Neural cell (in vitro differentiated cells): ENCODE measurements around the gene CLSTN2. TPM values are rescaled to one million over a fixed set of nuclear protein-coding genes. Genes with fewer than 3 reads are reported as not detected.

Experiments used
- H2AFZ ChIP-seq: fragments of 200-600, 300-800 bp; sonication (generic), shearing (Covaris generic); 2 replicates; pipeline ENCODE4 v1.6.0; 2014; ENCODE audit warnings: low read depth, mild to moderate bottlenecking, antibody characterized with exemption, low read length, moderate library complexity
- H3F3A ChIP-seq: fragments of 200-600 bp; shearing (Covaris generic); 2 replicates; pipeline ENCODE4 v1.6.1; 2016; ENCODE audit warnings: mild to moderate bottlenecking, moderate library complexity, mixed read lengths, antibody characterized with exemption, low read length; ENCODE audit not compliant: insufficient read depth, poor library complexity, severe bottlenecking
- H3K27ac ChIP-seq: fragments of 200-600, 300-800 bp; sonication (generic), shearing (Covaris generic); 2 replicates; pipeline ENCODE4 v1.5.1; 2014; ENCODE audit warnings: mild to moderate bottlenecking, low read length, moderate library complexity
- H3K27me3 ChIP-seq: fragments of 300-800, 200-600 bp; sonication (generic), shearing (Covaris generic); 2 replicates; pipeline ENCODE4 v1.6.0; 2014; ENCODE audit warnings: mild to moderate bottlenecking, low read depth, low read length, moderate library complexity; ENCODE audit not compliant: insufficient read depth
- H3K36me3 ChIP-seq: fragments of 300-800, 200-600 bp; sonication (generic), shearing (Covaris generic); 2 replicates; pipeline ENCODE4 v1.5.1; 2014; ENCODE audit warnings: mild to moderate bottlenecking, antibody characterized with exemption, low read length, moderate library complexity; ENCODE audit not compliant: insufficient read depth
- H3K4me2 ChIP-seq: fragments of 300-800, 200-600 bp; sonication (generic), shearing (Covaris generic); 2 replicates; pipeline ENCODE4 v1.6.0; 2014; ENCODE audit warnings: mild to moderate bottlenecking, low read length
- H3K4me3 ChIP-seq: fragments of 300-800, 200-600 bp; sonication (generic), shearing (Covaris generic); 2 replicates; pipeline ENCODE4 v1.5.1; 2014; ENCODE audit warnings: mild to moderate bottlenecking, low read length, moderate library complexity
- H3K79me2 ChIP-seq: fragments of 200-600 bp; shearing (Covaris generic); replicated peaks from 2 replicates; pipeline ENCODE4 v1.6.0; 2014; ENCODE audit warnings: mild to moderate bottlenecking, low read length, moderate library complexity; ENCODE audit not compliant: insufficient read depth
- H3K9ac ChIP-seq: fragments of 300-800, 200-600 bp; sonication (generic), shearing (Covaris generic); 2 replicates; pipeline ENCODE4 v1.6.1; 2016; ENCODE audit warnings: mild to moderate bottlenecking, low read length, mixed read lengths
- H3K9me2 ChIP-seq: fragments of 200-600 bp; shearing (Covaris generic); 2 replicates; pipeline ENCODE4 v1.6.1; 2016; ENCODE audit warnings: mild to moderate bottlenecking, low read length, mixed read lengths; ENCODE audit not compliant: insufficient read depth
- H3K9me3 ChIP-seq: fragments of 200-600, 300-800 bp; sonication (generic), shearing (Covaris generic); 2 replicates; pipeline ENCODE4 v1.6.1; 2016; ENCODE audit warnings: mild to moderate bottlenecking, mixed run types, low read length, moderate library complexity, mixed read lengths
- H4K20me1 ChIP-seq: fragments of 200-600 bp; shearing (Covaris generic); 2 replicates; pipeline ENCODE4 v1.6.1; 2016; ENCODE audit warnings: mild to moderate bottlenecking, mixed run types; ENCODE audit not compliant: insufficient read depth
- CTCF ChIP-seq: fragments of 450-650 bp; IDR thresholded peaks from 2 replicates; pipeline ENCODE4 v1.5.1; 2014; ENCODE audit warnings: antibody characterized with exemption, mild to moderate bottlenecking, moderate library complexity; ENCODE audit not compliant: poor library complexity, severe bottlenecking
- EP300 ChIP-seq: fragments of 450-650 bp; conservative IDR thresholded peaks from 2 replicates; pipeline ENCODE4 v1.6.1; 2014; ENCODE audit warnings: antibody characterized with exemption, mild to moderate bottlenecking, moderate library complexity; ENCODE audit not compliant: poor library complexity, severe bottlenecking
- EZH2 ChIP-seq: fragments of 200-600, 300-800 bp; shearing (Covaris generic), sonication (generic); IDR thresholded peaks from 2 replicates; pipeline ENCODE4 v1.6.1; 2014; ENCODE audit warnings: antibody characterized with exemption, low read length, borderline replicate concordance, mild to moderate bottlenecking; ENCODE audit not compliant: insufficient read depth, poor library complexity, severe bottlenecking
- MXI1 ChIP-seq: fragments of 450-650 bp; conservative IDR thresholded peaks from 2 replicates; pipeline ENCODE4 v1.6.1; 2014; ENCODE audit warnings: antibody characterized with exemption, mild to moderate bottlenecking; ENCODE audit not compliant: poor library complexity, severe bottlenecking
- POLR2AphosphoS5 ChIP-seq: IDR thresholded peaks from 2 replicates; pipeline ENCODE4 v1.6.1; 2012
- RAD21 ChIP-seq: fragments of 450-650 bp; conservative IDR thresholded peaks from 2 replicates; pipeline ENCODE4 v1.6.1; 2014; ENCODE audit warnings: antibody characterized with exemption, mild to moderate bottlenecking, moderate library complexity
- REST ChIP-seq: IDR thresholded peaks from 2 replicates; pipeline ENCODE4 v1.6.1; 2012; ENCODE audit warnings: borderline replicate concordance
- SMC3 ChIP-seq: fragments of 450-650 bp; conservative IDR thresholded peaks from 2 replicates; pipeline ENCODE4 v1.6.1; 2014; ENCODE audit warnings: antibody characterized with exemption, mild to moderate bottlenecking, moderate library complexity; ENCODE audit not compliant: poor library complexity
- TAF1 ChIP-seq: IDR thresholded peaks from 2 replicates; pipeline ENCODE4 v1.6.1; 2012; ENCODE audit warnings: low read depth
- polyA plus RNA-seq: library from polyadenylated mRNA; depleted of rRNA; stranded (reverse); fragments of >200 nt; gene quantifications from 2 replicates; pipeline ENCODE4 v1.2.3, GENCODE V29; 2014

Gene CLSTN2
- polyA plus RNA-seq, 1 donor from 2014 or later, result 10.7 TPM

GRCh38 chr3:140093742-140094141 lies 158.8 kb downstream of the CLSTN2 start:
- no peak overlapping the region for H2AFZ ChIP-seq
- no peak overlapping the region for H3K4me2 ChIP-seq
- TF ChIP-seq EZH2 (no peak), RAD21 (no peak), REST (no peak), POLR2AphosphoS5 (no peak), TAF1 (no peak), MXI1 (no peak), EP300 (no peak), CTCF (no peak), SMC3 (no peak)
- H3F3A ChIP-seq, result no peaks in the 10 kb centered on the region
- H3K4me3 ChIP-seq, result no peak overlapping the region
- no peaks in the 10 kb centered on the region for H3K79me2 ChIP-seq
- H3K27me3 ChIP-seq, result no peaks in the 10 kb centered on the region
- no peaks in the 10 kb centered on the region for H4K20me1 ChIP-seq
- H3K9ac ChIP-seq, result no peak overlapping the region
- no peaks in the 10 kb centered on the region for H3K9me2 ChIP-seq
- H3K9me3 ChIP-seq, result no peaks in the 10 kb centered on the region
- no peak overlapping the region for H3K27ac ChIP-seq
- H3K36me3 ChIP-seq, result no peaks in the 10 kb centered on the region

GRCh38 chr3:140094487-140094886 lies 159.5 kb downstream of the CLSTN2 start:
- peak overlapping the region; percentile 9 for H3K4me3 ChIP-seq

More at GRCh38 chr3:140094487-140094886, 159.5 kb downstream of the CLSTN2 start:
- no peaks in the 10 kb centered on the region for H3K36me3 ChIP-seq
- H3K79me2 ChIP-seq, result no peaks in the 10 kb centered on the region
- no peak overlapping the region for H2AFZ ChIP-seq
- no peaks in the 10 kb centered on the region for H4K20me1 ChIP-seq
- no peaks in the 10 kb centered on the region for H3K27me3 ChIP-seq
- no peak overlapping the region for H3K27ac ChIP-seq
- H3K9ac ChIP-seq, result no peak overlapping the region
- no peaks in the 10 kb centered on the region for H3K9me2 ChIP-seq
- TF ChIP-seq TAF1, result no peak
- no peak for TF ChIP-seq REST
- TF ChIP-seq EP300, result no peak
- TF ChIP-seq POLR2AphosphoS5, result no peak
- TF ChIP-seq CTCF, result no peak
- no peak for TF ChIP-seq SMC3
- no peak for TF ChIP-seq MXI1
- no peak for TF ChIP-seq EZH2
- no peak for TF ChIP-seq RAD21
- no peak overlapping the region for H3K4me2 ChIP-seq
- no peaks in the 10 kb centered on the region for H3K9me3 ChIP-seq
- H3F3A ChIP-seq, result no peaks in the 10 kb centered on the region
